Neural cell (in vitro differentiated cells): ENCODE results near the gene FRMD4A.

Source experiments
- CTCF ChIP-seq: fragments of 450-650 bp; IDR thresholded peaks from 2 replicates; pipeline ENCODE4 v1.5.1; 2014; ENCODE audit warnings: antibody characterized with exemption, mild to moderate bottlenecking, moderate library complexity; ENCODE audit not compliant: poor library complexity, severe bottlenecking
- EP300 ChIP-seq: fragments of 450-650 bp; conservative IDR thresholded peaks from 2 replicates; pipeline ENCODE4 v1.6.1; 2014; ENCODE audit warnings: antibody characterized with exemption, mild to moderate bottlenecking, moderate library complexity; ENCODE audit not compliant: poor library complexity, severe bottlenecking
- EZH2 ChIP-seq: fragments of 200-600, 300-800 bp; shearing (Covaris generic), sonication (generic); IDR thresholded peaks from 2 replicates; pipeline ENCODE4 v1.6.1; 2014; ENCODE audit warnings: antibody characterized with exemption, low read length, borderline replicate concordance, mild to moderate bottlenecking; ENCODE audit not compliant: insufficient read depth, poor library complexity, severe bottlenecking
- POLR2AphosphoS5 ChIP-seq: IDR thresholded peaks from 2 replicates; pipeline ENCODE4 v1.6.1; 2012
- SMC3 ChIP-seq: fragments of 450-650 bp; conservative IDR thresholded peaks from 2 replicates; pipeline ENCODE4 v1.6.1; 2014; ENCODE audit warnings: antibody characterized with exemption, mild to moderate bottlenecking, moderate library complexity; ENCODE audit not compliant: poor library complexity

GRCh38 chr10:13973742-13974141, 357.0 kb downstream of the FRMD4A start:
- TF ChIP-seq CTCF: no peak
- no peak for TF ChIP-seq EZH2
- no peak for TF ChIP-seq POLR2AphosphoS5
- no peak for TF ChIP-seq SMC3
- no peak for TF ChIP-seq EP300
